Measurements from ENCODE around the gene CDK5. TPM values are rescaled to one million over a fixed set of nuclear protein-coding genes. Genes with fewer than 3 reads are reported as not detected.

The CDK5 gene
- total RNA-seq, 1 experiment from 2014 or later = 34.3 TPM

DNA sequence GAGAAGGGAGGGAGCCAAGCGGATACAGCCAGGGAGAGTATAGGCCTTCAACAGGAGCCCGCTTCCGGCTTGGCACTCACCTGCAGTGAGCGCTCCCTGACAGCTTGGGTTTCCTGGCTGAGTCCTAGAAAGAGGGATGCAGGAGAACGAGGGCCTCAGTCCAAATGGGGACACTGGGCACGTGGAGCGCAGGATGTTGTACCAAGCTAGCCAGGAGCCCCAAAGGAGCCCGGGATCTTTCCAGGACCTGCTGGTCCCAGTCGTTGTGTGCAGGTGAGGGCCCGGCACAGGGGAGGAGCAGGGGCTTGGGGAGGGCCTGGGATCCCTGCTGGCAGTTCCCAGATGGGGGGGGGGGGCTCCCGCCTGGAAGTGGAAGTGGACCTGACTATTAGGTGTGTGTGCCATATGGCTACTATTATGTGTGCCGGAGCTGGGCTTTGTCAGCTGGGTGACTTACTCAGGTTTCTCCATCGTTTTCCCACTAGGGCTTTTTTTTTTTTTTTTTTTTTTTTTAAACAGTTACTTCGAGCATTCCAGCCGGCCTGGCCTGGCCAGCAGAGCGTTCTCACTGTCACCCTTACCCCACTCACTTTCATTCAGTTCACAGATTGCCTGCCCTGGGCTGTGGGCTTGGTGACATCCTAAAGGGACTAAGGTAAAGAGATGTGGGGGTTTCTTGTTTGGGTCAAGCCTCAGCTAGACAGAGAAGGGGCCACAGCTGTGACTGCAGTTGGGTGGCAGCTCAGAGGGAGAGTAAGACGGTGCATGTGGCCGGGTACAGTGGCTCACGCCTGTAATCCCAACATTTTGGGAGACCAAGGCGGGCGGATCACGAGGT, 32.4 kb upstream of the CDK5 start:
- Histone ChIP-seq H3K36me3 (peaks cover 17% of the 10 kb centered on the region), H3K27ac (peak overlapping the region; percentile 66), H3K4me3 (no peak overlapping the region), H3K27me3 (no peaks in the 10 kb centered on the region), H3K4me1 (peaks cover 21% of the 10 kb centered on the region), H3K9me3 (replicated peaks) (no peaks in the 10 kb centered on the region)
- DNase-seq = no peak

DNA sequence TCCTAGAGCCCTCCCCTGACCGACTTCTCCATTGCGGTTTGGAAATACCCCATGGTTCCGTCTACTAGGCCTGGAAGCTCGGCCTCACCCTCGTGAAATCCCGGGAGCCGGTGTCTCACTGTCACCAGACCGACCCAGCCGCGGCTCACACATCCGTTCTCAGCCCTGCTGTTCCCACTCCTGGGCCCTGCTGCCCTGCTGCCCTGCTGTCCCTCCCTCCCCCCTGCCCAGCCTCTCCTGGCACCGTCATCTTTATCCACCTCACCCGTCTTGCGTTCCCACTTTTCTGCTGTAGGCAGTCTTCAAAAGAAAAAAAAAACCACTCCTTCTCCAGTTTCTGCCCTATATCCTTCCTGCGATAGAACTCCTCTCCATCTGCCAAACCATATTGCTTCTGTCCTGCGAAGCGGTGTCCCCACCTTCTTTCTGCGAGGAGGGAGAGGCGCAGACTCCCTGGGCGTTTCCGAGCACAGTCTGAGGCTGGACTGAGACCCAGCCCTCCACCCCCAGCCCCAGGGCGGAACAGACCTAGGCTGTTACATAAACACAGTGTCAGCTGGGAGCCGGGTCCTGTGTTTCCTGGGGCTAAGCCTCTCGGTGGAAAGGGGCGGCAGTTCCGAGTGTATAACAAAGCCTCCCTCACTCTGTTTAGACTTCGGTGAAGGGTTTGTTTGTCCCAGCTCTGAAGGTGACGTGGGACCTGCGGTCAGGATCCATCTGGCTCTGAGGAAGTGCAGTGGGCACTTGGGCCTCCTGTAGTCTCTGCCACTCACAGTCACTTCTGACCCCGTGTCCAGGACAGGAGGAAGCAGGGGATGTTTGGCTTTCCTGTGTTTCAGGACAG, 31.4 kb upstream of the CDK5 start:
- Histone ChIP-seq H3K9me3 (replicated peaks) (no peaks in the 10 kb centered on the region), H3K4me1 (peaks cover 28% of the 10 kb centered on the region), H3K27ac (peak overlapping the region; percentile 66), H3K4me3 (peak overlapping the region; percentile 96), H3K27me3 (no peaks in the 10 kb centered on the region), H3K36me3 (peaks cover 17% of the 10 kb centered on the region)
- peak; percentile 90 to 95 for DNase-seq

DNA sequence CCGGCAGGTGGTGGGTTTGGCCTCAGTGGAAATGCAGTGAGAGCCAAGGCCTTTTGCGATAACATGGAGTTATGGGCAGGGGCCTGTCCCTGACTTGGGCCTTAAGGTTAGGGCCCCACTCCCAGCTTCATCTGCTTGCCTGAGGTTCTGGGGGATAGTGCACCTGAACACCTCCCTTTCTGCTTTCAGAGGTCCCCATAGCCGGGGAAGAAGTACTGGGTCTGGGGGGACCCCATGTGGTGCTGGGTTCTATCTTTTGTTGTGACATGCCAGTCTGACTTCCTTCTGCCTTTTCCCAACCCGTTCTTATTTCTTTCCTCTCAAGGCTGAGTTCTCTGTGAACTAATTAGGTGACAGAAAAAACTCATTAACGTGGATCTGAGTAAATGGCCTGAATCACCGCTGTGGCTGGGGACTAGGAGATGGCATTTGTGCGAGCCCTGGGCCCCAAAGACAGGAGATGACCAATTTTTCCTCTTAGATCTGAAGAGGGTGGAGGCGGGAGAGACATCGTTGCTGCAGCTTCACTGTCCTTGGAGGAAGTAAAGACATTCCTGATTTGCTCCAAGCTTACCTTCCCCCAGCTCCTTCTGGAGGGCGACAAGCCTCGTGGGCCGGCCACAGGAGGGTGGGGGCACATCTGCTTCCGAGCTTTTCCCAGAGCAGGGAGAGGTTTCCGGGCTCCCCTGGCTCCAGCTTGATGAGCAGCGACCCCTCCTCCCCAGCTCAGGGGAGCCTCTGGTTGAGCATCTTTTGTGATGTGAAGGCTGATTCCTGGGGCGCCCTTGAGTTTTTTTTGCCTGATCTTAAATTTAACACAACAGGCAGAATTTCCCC, 30.5 kb upstream of the CDK5 start:
- Histone ChIP-seq H3K4me3 (peak overlapping the region; percentile 96), H3K4me1 (peaks cover 31% of the 10 kb centered on the region), H3K9me3 (replicated peaks) (no peaks in the 10 kb centered on the region), H3K36me3 (peaks cover 17% of the 10 kb centered on the region), H3K27ac (peak overlapping the region; percentile 66), H3K27me3 (no peaks in the 10 kb centered on the region)
- peak in 1 of 2 experiments; percentile 24 for DNase-seq

DNA sequence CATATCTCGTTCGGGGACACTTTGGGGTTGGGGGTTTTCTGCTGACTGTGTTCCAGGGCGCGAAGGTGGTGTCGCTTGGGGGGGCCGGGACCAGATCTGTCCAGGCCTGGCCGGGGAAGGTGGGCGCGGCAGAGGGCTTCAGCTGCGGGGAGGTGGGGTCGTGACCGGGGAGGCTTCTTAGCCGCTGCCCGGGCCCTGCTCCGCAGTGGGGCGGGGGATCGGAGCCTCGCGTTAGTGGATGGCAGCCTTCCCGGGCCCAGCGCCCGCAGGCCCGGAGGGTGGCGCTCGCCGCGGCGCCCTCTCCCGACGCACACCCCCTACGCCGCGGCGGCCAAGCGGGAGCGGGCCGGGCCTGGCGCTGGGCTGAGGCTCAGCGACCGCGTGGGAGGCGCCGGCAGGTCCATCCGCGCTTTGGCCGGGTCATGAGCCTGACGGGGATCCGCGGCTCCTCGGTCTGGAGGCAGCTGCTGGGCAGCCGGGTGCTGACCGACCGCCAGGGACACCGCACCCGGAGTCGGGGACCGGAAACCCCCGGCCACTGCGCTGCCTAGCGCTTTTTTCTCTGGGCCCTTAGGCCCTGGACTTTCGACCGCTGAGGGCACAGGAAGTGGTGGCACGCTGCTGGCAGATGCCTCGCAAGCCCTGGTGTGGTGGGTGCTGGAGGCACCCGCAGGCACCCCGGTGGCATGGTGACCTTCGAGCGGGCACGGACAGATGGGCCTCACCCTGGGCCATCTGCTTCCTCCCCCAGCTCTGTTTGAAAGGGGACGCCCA, 29.7 kb upstream of the CDK5 start:
- H3K4me1 ChIP-seq = peaks cover 31% of the 10 kb centered on the region
- H3K4me3 ChIP-seq = peak overlapping the region; percentile 96
- H3K27me3 ChIP-seq = no peaks in the 10 kb centered on the region
- peak; percentile 47 to 58 for DNase-seq
- H3K9me3 ChIP-seq (replicated peaks) = no peaks in the 10 kb centered on the region
- peaks cover 17% of the 10 kb centered on the region for H3K36me3 ChIP-seq
- H3K27ac ChIP-seq = peak overlapping the region; percentile 66

DNA sequence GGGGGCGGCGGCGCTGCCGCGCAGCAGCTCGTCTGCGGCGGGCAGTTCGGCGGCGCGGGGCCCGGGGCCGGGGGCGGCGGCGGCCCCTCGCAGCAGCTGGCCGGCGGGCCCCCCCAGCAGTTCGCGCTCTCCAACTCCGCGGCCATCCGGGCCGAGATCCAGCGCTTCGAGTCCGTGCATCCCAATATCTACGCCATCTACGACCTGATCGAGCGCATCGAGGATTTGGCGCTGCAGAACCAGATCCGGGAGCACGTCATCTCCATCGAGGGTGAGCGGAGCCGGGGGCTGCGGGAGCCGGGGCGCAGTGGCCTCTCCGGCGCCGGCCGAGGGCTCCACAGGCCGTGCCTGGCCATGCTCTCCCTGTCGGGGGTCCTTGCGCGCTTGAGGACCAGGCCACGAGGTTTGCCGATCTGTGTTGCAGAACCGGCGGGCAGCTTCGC, 29.1 kb upstream of the CDK5 start:
- Histone ChIP-seq H3K9me3 (replicated peaks) (no peaks in the 10 kb centered on the region), H3K27ac (peak overlapping the region; percentile 66), H3K36me3 (peaks cover 14% of the 10 kb centered on the region), H3K4me1 (peaks cover 37% of the 10 kb centered on the region), H3K4me3 (peak overlapping the region; percentile 96), H3K27me3 (no peaks in the 10 kb centered on the region)
- peak in 1 of 2 experiments; percentile 49 for DNase-seq

DNA sequence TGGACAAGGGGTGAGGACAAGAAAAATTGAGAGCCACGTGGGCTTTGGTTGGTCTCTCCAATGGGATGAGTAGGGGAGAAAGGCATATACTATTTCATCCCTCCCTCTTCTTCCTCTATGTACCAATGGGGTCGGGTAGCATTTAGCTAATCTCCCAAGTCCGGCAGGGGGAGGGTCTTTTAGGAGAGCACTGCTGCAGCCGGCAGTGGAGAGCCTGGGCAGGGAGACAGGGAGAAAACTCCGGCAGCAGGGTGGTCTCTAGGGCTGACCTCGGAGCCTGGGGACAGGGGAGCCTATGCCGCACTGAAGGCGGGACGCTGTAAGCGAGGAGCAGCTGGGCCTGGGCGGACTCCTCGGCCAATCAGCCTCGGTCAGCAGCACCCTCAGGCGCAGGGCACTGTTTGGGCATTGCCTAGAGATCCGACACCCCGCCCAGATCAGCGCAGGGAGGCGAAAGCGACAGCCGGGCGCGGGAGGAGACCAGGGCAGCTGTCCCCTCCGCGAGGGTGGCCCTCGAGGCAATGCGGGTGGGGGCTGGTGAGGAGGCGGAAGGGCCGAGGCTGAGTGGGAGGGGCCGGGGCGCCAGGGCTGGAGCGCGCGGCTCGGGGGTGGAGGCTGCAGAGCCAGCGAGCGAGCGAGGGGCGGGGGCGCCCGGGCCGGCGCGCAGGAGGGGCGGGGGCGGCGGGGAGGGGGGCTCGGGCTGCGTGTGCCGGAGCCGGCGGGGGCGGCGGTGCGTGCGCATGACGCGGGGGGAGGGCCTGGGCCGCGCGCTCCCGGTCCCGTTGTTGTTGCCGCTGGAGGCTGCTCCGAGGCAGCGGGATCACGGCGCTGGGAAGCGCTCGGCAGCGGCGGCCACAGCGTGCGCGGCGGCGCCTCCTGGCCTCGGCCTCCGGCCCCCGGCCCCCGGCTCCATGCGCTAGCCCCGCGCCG, 28.3 kb upstream of the CDK5 start, which contains the start of gene AGAP3:
Gene AGAP3 (plus strand): TSS at position 785 of the 930 bp plus-strand sequence. CDS start 267 bp downstream, outside the sequence.
- Histone ChIP-seq H3K27ac (peak within 1 kb of the TSS; percentile 66), H3K36me3 (peaks cover 10% of the 10 kb centered on the region), H3K27me3 (no peaks in the 10 kb centered on the region), H3K9me3 (replicated peaks) (no peaks in the 10 kb centered on the region), H3K4me1 (peaks cover 38% of the 10 kb centered on the region), H3K4me3 (peak within 1 kb of the TSS; percentile 96)
- DNase-seq = peak; percentile 98 to 99

DNA sequence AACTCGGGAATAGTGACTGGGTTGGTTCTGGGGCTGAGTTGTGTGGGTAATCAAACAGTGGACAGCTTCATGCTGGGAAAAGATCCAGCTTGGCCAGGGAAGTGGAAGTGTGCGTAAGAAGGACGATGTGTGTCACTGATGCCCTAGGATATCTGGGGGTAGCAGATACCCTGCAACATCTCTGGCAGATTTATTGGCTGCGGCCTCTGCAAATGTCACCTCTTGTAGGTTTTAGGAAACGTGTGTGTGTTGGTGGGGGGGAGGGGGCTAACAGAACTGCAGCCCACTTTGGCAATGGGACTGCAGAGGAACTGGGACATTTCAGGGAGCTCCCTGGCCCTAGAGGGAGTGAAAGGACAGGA, 27.6 kb upstream of the CDK5 start:
- H3K9me3 ChIP-seq (replicated peaks) = no peaks in the 10 kb centered on the region
- H3K27ac ChIP-seq = peak overlapping the region; percentile 57
- peaks cover 38% of the 10 kb centered on the region for H3K4me1 ChIP-seq
- H3K4me3 ChIP-seq = peak overlapping the region; percentile 47
- H3K27me3 ChIP-seq = no peaks in the 10 kb centered on the region
- peaks cover 8% of the 10 kb centered on the region; the same call in 1 of the 2 replicates for H3K36me3 ChIP-seq
- DNase-seq = no peak

DNA sequence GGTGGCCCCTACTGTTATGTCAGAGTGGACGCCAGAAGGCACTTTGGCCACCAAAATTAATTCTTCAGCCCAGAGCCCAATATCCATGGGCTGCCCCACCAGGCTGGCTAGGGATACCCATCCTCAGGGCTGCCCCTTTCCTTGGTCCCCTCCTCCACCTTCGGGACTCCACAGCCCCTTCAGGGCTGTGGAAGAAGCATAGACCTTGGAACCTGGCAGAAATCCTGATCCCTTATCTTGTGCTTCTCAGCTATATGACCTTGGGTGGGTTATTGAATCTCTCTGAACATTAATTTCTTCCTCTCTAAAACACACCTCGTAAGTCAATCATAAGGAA, 26.1 kb upstream of the CDK5 start:
- Histone ChIP-seq H3K27me3 (no peaks in the 10 kb centered on the region), H3K27ac (peak overlapping the region; percentile 3; the same call in 1 of the 2 replicates), H3K4me3 (peak overlapping the region; percentile 94), H3K4me1 (peaks cover 36% of the 10 kb centered on the region), H3K36me3 (peaks cover 8% of the 10 kb centered on the region; the same call in 1 of the 2 replicates), H3K9me3 (replicated peaks) (no peaks in the 10 kb centered on the region)
- DNase-seq = no peak

DNA sequence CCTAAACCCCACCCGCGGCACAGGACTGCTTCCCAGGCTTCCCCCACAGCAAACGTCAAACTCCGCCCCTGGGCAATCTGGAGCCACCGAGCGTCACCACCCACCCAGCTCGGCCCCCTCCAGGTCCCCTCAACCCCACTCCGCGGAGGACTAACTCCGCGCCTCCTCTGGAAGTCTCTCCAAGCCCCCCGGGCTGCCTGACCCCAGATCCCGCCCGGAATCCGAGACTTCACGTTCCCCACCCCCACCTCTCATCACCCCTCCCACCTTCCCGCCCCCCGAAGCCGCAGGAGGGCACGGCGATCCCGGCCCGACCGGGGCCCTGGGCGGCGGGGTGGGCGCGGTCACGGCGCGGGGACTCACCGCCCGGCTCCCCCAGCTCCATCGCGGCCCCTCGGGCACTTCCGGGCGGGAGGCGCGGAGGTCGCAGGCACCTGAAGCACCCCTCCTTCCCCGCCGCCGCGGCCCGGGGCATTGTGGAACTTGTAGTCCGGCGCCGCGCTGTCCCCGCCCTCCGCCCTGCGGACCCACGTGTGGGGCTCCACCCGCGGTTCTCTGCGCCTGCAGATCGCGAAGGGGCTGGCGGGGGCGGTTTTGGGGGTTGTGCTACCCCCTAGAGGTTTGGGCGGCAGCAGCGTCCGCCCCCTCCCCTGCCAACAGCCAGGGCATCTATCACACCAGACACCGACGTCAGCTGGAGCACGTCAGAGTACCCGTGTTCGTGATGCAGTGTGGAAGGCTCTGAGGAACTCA, 25.6 kb upstream of the CDK5 start, which contains the start of gene TMUB1:
Gene TMUB1 (minus strand): TSS at position 423 of the 753 bp plus-strand sequence. CDS start 930 bp downstream, outside the sequence.
- H3K36me3 ChIP-seq = peaks cover 3% of the 10 kb centered on the region; the same call in 1 of the 2 replicates
- peak within 1 kb of the TSS; percentile 83; the same call in 1 of the 2 replicates for H3K27ac ChIP-seq
- no peaks in the 10 kb centered on the region for H3K27me3 ChIP-seq
- H3K4me1 ChIP-seq = peaks cover 31% of the 10 kb centered on the region
- peak within 1 kb of the TSS; percentile 94 for H3K4me3 ChIP-seq
- no peaks in the 10 kb centered on the region for H3K9me3 ChIP-seq (replicated peaks)
- DNase-seq = peak; percentile 81

DNA sequence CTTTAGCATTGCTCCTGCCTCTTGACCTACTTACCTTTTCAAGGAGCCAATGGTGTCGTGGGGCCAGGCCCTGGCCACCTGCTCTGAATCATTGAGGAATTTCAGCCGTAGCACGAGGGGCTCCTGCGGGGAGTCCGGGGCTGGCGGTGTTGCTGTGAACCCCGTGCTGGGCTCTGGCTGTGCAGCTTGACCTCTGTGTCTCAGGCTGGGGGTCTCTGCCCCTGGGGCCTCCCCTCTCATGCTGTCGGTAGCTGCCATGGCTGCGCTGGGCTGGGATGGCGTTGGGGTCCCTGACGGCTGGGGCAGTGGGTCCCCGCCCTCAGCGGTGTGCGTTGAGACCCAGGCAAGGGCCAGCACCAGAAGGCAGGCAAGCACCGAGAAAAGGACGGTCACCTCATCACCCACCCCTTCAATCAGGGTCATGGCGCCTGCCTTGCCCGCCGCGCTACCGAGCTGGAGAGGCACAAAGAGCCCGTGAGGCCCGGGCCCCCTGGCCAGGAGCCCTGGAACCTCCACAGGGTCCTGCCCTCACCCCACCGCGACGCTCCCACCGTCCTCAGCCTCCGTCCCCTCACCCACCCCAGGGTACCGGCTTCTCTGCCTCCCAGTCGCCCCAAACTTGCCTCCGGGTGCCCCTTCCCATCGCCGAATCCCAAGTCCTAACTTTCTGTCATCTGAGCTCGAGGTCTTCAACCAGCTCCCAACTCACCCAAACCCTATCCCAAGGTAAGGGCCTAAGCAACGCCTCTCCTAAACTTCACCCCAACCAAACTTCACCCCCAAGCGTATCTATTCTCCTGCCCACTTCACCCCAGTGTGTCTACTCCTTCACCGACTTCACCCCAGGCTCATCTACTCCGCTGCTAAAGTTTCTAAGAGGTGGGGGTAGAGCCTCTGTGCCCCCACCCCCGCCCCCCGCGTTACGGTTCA, 24.7 kb upstream of the CDK5 start:
- Histone ChIP-seq H3K27ac (peak overlapping the region; percentile 83; the same call in 1 of the 2 replicates), H3K9me3 (replicated peaks) (no peaks in the 10 kb centered on the region), H3K4me1 (peaks cover 27% of the 10 kb centered on the region), H3K27me3 (no peaks in the 10 kb centered on the region), H3K36me3 (no peaks in the 10 kb centered on the region; the same call in 1 of the 2 replicates), H3K4me3 (peak overlapping the region; percentile 94)
- DNase-seq = no peak

Measured in SJCRH30 (cell line).